NCI-H524 (cell line): ENCODE results near the gene TNFSF11.

Source experiments
- DNase-seq, 2 experiments: peaks; one replicate each; lab custom pipeline; 2025; lab: John Stamatoyannopoulos, UW

The TNFSF11 gene

GRCh38 chr13:42654722-42655121, 80.8 kb downstream of the TNFSF11 start:
- DNase-seq = peak in 1 of 2 experiments; percentile 2

DNA sequence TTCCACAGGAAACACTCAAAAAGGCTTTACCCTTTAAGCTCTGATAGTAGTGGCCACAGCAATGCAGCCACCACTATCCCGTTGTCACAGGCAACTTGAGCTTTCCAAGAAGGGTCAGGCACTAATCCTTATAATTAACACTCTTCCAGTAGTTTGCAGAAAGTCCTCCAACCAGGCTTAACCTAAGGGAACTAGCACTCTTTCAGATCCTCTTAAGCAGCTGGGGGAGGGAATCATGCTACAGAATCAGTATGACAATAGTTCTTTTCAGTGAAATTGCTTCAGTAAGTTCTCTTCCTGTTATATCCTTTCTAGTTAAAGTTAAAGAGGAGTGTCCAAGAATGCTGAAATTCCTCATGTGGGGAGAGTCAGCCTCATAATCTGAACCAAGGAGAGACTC, 82.2 kb downstream of the TNFSF11 start:
- DNase-seq = peak; percentile 41 to 91

DNA sequence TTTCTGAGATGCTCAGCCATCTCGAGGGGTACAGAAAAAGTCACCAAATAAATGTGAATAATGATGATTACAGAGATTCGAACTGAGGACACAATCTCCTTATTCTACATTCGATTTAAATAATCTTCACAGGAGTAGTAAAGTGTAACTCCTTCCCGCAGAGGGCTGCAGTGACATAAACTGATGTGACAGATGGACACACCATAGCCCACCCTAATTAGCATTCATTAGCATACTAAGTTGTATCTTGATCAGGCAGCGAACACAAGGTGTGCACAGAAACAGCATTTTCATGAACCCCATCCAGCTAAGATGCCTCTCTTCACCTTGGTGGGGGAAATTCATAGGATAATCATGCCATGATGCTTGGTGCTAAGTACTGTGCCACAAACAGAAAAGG, 83.0 kb downstream of the TNFSF11 start:
- peak; percentile 36 to 85 for DNase-seq
